Mucosa of descending colon (tissue), 3 donors: ENCODE measurements around the gene FLAD1. TPM values are rescaled to one million over a fixed set of nuclear protein-coding genes. Genes with fewer than 3 reads are reported as not detected.
A peak's percentile ranks its signal among the peaks of the same experiment; 100 is the strongest.

Experiments
- ATAC-seq: fragments of 200-7000 bp; cut with Tn5 transposase; one replicate; pipeline ENCODE4 v1.9.1; 2020; ENCODE audit warnings: mild to moderate bottlenecking, moderate library complexity
- DNase-seq, 3 donors: peaks; one replicate each; pipeline ENCODE4 v3.0.0-alpha.2; 2020
- H3K36me3 ChIP-seq: fragments of 200-600 bp; one replicate; pipeline ENCODE4 v1.8.0; 2021; ENCODE audit warnings: low read depth, mild to moderate bottlenecking
- H3K4me1 ChIP-seq: fragments of 200-600 bp; one replicate; pipeline ENCODE4 v1.8.0; 2021; ENCODE audit warnings: low read depth, mild to moderate bottlenecking
- H3K4me3 ChIP-seq: fragments of 200-600 bp; one replicate; pipeline ENCODE4 v1.8.0; 2021; ENCODE audit warnings: mild to moderate bottlenecking
- H3K9me3 ChIP-seq: fragments of 200-600 bp; one replicate; pipeline ENCODE4 v1.8.0; 2021; ENCODE audit warnings: mild to moderate bottlenecking
- CTCF ChIP-seq: fragments of 200-600 bp; IDR thresholded peaks from one replicate; pipeline ENCODE4 v1.8.0; 2022; ENCODE audit warnings: antibody characterized with exemption, mild to moderate bottlenecking
- intact Hi-C, 2 donors: fragments of 100-400 bp; cut with DNase I in 1 of 2; cut with micrococcal nuclease in 1 of 2; formaldehyde crosslinking; loops; one replicate each; pipeline versions ENCODE4 v1.11.0 to v1.11.1; 2022; cut with DNase I, micrococcal nuclease
- total RNA-seq, 3 donors: library from RNA; stranded (reverse); fragmentation: NEBNext Ultra II Directional in 2 of 3; extraction: Animal tissue kit (Norgen Biotek cat#: 25700) in 2 of 3; gene quantifications; one replicate each; pipeline versions ENCODE4 v1.2.1 to v1.2.4, GENCODE V29; 2021 to 2023
- donor health status: DM: no; HTN: no; CAD: no; lungs with moderate emphysema.
- donor health status: DM: no; HTN: no; CAD: no.
- donor health status: DM: no; HTN: yes; CAD: no.

The FLAD1 gene
- total RNA-seq, 3 donors from 2014 or later = 28.4 to 40.4 (median 31.2) TPM

GRCh38 chr1:154967331-154967950, 15.7 kb upstream of the FLAD1 start:
- Histone ChIP-seq H3K4me3 (no peak overlapping the region), H3K36me3 (no peaks in the 10 kb centered on the region), H3K9me3 (no peaks in the 10 kb centered on the region), H3K4me1 (peaks cover 31% of the 10 kb centered on the region)
- ATAC-seq (no peak), DNase-seq (peak in 1 of 3 donors; percentile 16)
- intact Hi-C loops = loop anchor here in 1 of 2 donors (10.0 kb wide), 1 partner anchor 47 kb away; no protein-coding TSS in a partner anchor
- no peak for TF ChIP-seq CTCF

GRCh38 chr1:154968731-154969130, 14.4 kb upstream of the FLAD1 start:
- Histone ChIP-seq H3K4me3 (no peak overlapping the region), H3K4me1 (peaks cover 33% of the 10 kb centered on the region), H3K9me3 (no peaks in the 10 kb centered on the region), H3K36me3 (no peaks in the 10 kb centered on the region)
- peak in 1 of 3 donors; percentile 17 for DNase-seq
- no peak for TF ChIP-seq CTCF
- ATAC-seq = no peak
- intact Hi-C loops = loop anchor here in 1 of 2 donors (10.0 kb wide), 1 partner anchor 46 kb away; no protein-coding TSS in a partner anchor

- DNase-seq = peak in 1 of 3 donors; percentile 16
- no peaks in the 10 kb centered on the region for H3K36me3 ChIP-seq
- H3K4me3 ChIP-seq = no peak overlapping the region
- H3K4me1 ChIP-seq = peaks cover 33% of the 10 kb centered on the region
- H3K9me3 ChIP-seq = no peaks in the 10 kb centered on the region
- no peak for ATAC-seq
- intact Hi-C loops = loop anchor here in 1 of 2 donors (10.0 kb wide), 1 partner anchor 46 kb away; no protein-coding TSS in a partner anchor
- TF ChIP-seq CTCF = no peak
These were observed 13.9 kb upstream of the FLAD1 start for GRCh38 chr1:154969246-154969645.

- ATAC-seq = no peak
These were observed 13.2 kb upstream of the FLAD1 start for GRCh38 chr1:154969860-154970452.

More at GRCh38 chr1:154969860-154970452, 13.2 kb upstream of the FLAD1 start:
- Histone ChIP-seq H3K4me1 (peaks cover 35% of the 10 kb centered on the region), H3K36me3 (no peaks in the 10 kb centered on the region), H3K9me3 (no peaks in the 10 kb centered on the region), H3K4me3 (no peak overlapping the region)
- TF ChIP-seq CTCF = no peak
- intact Hi-C loops = loop anchor here in 1 of 2 donors (10.0 kb wide), 1 partner anchor 45 kb away; no protein-coding TSS in a partner anchor
- DNase-seq = peak in 2 of 3 donors; percentile 45 to 63
